MCF 10A (cell line): Measurements from ENCODE around the gene KRTAP5-2. TPM values are rescaled to one million over a fixed set of nuclear protein-coding genes. Genes with fewer than 3 reads are reported as not detected.
"Not testable (repeated sequence)": the region's sequence is repeated elsewhere in the genome, so short reads cannot be mapped to it uniquely, and the experiment has no call there.

Experiments
- BruUV-seq: library from RNA; stranded (reverse); fragments of 400-500 nt; replicated peaks from 2 replicates; lab custom pipeline; 2021; lab: Mats Ljungman, UMichigan
- CTCF ChIA-PET: fragments of 300-600 bp; sonication (Branson Sonifier 250); formaldehyde crosslinking; extraction: SDS; loops from one replicate; lab custom pipeline; 2021; ENCODE audit warnings: antibody characterized with exemption, inconsistent platforms; lab: Yijun Ruan, JAX
- POLR2A ChIA-PET: fragments of 300-600, 350-650 bp; sonication (Branson Sonifier 250); formaldehyde crosslinking; extraction: SDS; loops from one replicate; lab custom pipeline; 2020; ENCODE audit warnings: antibody characterized with exemption, inconsistent platforms; lab: Yijun Ruan, JAX
- DNase-seq: peaks from one replicate; pipeline ENCODE4 v3.0.0-alpha.2; 2018; ENCODE audit not compliant: unreplicated experiment
- H3K27ac Mint-ChIP-seq: one replicate; pipeline ENCODE4 v1.8.0; 2022; ENCODE audit warnings: mild to moderate bottlenecking, low read depth, mixed read lengths; ENCODE audit not compliant: unreplicated experiment
- H3K27me3 Mint-ChIP-seq: one replicate; pipeline ENCODE4 v1.8.0; 2022; ENCODE audit warnings: mixed read lengths; ENCODE audit not compliant: insufficient read depth, unreplicated experiment
- H3K36me3 Mint-ChIP-seq: one replicate; pipeline ENCODE4 v1.8.0; 2022; ENCODE audit warnings: mild to moderate bottlenecking, moderate library complexity, mixed read lengths; ENCODE audit not compliant: insufficient read depth, unreplicated experiment
- H3K4me1 Mint-ChIP-seq: one replicate; pipeline ENCODE4 v1.8.0; 2022; ENCODE audit warnings: mixed read lengths; ENCODE audit not compliant: insufficient read depth, unreplicated experiment
- H3K4me3 Mint-ChIP-seq: one replicate; pipeline ENCODE4 v1.8.0; 2022; ENCODE audit warnings: mild to moderate bottlenecking, moderate library complexity, mixed read lengths; ENCODE audit not compliant: unreplicated experiment
- H3K9me3 Mint-ChIP-seq: one replicate; pipeline ENCODE4 v1.8.0; 2022; ENCODE audit warnings: mixed read lengths; ENCODE audit not compliant: unreplicated experiment
- CTCF ChIP-seq: fragments of 200-600 bp; IDR thresholded peaks from one replicate; pipeline ENCODE4 v1.8.0; 2022; ENCODE audit warnings: antibody characterized with exemption, mild to moderate bottlenecking; ENCODE audit not compliant: unreplicated experiment
- intact Hi-C: fragments of 100-400 bp; cut with micrococcal nuclease; formaldehyde crosslinking; loops from 2 replicates; pipeline ENCODE4 v1.14.1; 2022
- total RNA-seq: library from RNA; stranded (reverse); gene quantifications from 2 replicates; pipeline ENCODE4 v1.2.3, GENCODE V29; 2022

Gene KRTAP5-2
- total RNA-seq, 1 experiment from 2014 or later, result not detected

- BruUV-seq, DNase-seq, POLR2A ChIA-PET, intact Hi-C loops, H3K4me1 Mint-ChIP-seq, H3K36me3 Mint-ChIP-seq, H3K9me3 Mint-ChIP-seq, H3K4me3 Mint-ChIP-seq, H3K27ac Mint-ChIP-seq: not testable (repeated sequence)
- CTCF ChIA-PET, result interaction anchor here (1.4 kb wide), 1 partner anchor 11 kb away, joined by 9 read pairs; no protein-coding TSS in a partner anchor
- H3K27me3 Mint-ChIP-seq, result peaks cover 67% of the 10 kb centered on the region
Observed at GRCh38 chr11:1605923-1606322, 7.8 kb upstream of the KRTAP5-2 start.

GRCh38 chr11:1604711-1605110, 6.6 kb upstream of the KRTAP5-2 start:
- no peak overlapping the region for H3K4me3 Mint-ChIP-seq
- intact Hi-C loops, result no loop called here
- H3K27me3 Mint-ChIP-seq, result peaks cover 68% of the 10 kb centered on the region
- no peak for DNase-seq
- CTCF ChIA-PET, result interaction anchor here (1.4 kb wide), 1 partner anchor 10 kb away, joined by 9 read pairs; no protein-coding TSS in a partner anchor
- TF ChIP-seq CTCF, result no peak
- POLR2A ChIA-PET, result no interaction called here
- no peaks in the 10 kb centered on the region for H3K36me3 Mint-ChIP-seq
- no TSS peak for BruUV-seq
- no peak overlapping the region for H3K27ac Mint-ChIP-seq
- no peaks in the 10 kb centered on the region for H3K9me3 Mint-ChIP-seq
- H3K4me1 Mint-ChIP-seq, result no peaks in the 10 kb centered on the region

GRCh38 chr11:1604181-1604580, 6.1 kb upstream of the KRTAP5-2 start:
- POLR2A ChIA-PET, result no interaction called here
- Mint-ChIP-seq H3K9me3 (no peaks in the 10 kb centered on the region), H3K27ac (no peak overlapping the region), H3K4me3 (no peak overlapping the region), H3K36me3 (no peaks in the 10 kb centered on the region), H3K27me3 (peaks cover 70% of the 10 kb centered on the region), H3K4me1 (no peaks in the 10 kb centered on the region)
- intact Hi-C loops, result no loop called here
- TF ChIP-seq CTCF, result no peak
- BruUV-seq, result no TSS peak
- DNase-seq, result no peak
- CTCF ChIA-PET, result no interaction called here

- peaks cover 75% of the 10 kb centered on the region for H3K27me3 Mint-ChIP-seq
Observed at GRCh38 chr11:1603629-1604028, 5.5 kb upstream of the KRTAP5-2 start.

GRCh38 chr11:1601663-1602062, 3.6 kb upstream of the KRTAP5-2 start:
- H3K4me3 Mint-ChIP-seq, H3K27ac Mint-ChIP-seq, BruUV-seq, H3K36me3 Mint-ChIP-seq, H3K4me1 Mint-ChIP-seq, H3K9me3 Mint-ChIP-seq, POLR2A ChIA-PET, DNase-seq, intact Hi-C loops, CTCF ChIA-PET: not testable (repeated sequence)
- H3K27me3 Mint-ChIP-seq, result peaks cover 84% of the 10 kb centered on the region

More at GRCh38 chr11:1603629-1604028, 5.5 kb upstream of the KRTAP5-2 start:
- no peak for DNase-seq
- no TSS peak for BruUV-seq
- Mint-ChIP-seq H3K36me3 (no peaks in the 10 kb centered on the region), H3K9me3 (no peaks in the 10 kb centered on the region), H3K4me1 (no peaks in the 10 kb centered on the region), H3K27ac (no peak overlapping the region), H3K4me3 (no peak overlapping the region)
- TF ChIP-seq CTCF, result no peak
- POLR2A ChIA-PET, result no interaction called here
- intact Hi-C loops, result no loop called here
- CTCF ChIA-PET, result no interaction called here
